GM18519 (cell line): Measurements from ENCODE around the gene FAM81A.

Experiments
- ATAC-seq: cut with Tn5 transposase; IDR thresholded peaks from one replicate; pipeline ENCODE4 v1.9.1; 2021; ENCODE audit warnings: mild to moderate bottlenecking, moderate library complexity; ENCODE audit not compliant: unreplicated experiment, low FRiP score

FAM81A gene

GRCh38 chr15:59567324-59567723 is 129.3 kb downstream of the FAM81A start:
- no peak for ATAC-seq

DNA sequence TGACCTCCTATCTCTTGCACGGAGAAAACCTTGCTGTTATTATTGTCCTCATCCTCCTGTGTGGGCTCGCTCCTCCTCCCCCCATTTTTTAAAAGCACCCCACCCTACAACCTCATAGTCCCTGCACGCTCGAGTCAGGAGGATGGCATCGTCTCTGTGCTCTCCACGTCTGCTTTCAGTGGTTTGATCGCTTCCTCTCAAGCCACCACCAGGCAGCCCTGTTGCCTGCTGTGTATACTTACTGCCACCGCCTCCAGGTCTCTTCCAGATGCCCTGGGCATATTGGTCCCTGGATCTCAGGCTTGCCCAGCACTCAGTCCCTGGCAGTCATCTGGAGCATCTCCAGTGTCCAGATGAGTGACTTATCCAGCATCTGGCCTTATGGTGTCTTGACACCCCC is 131.5 kb downstream of the FAM81A start:
- no peak for ATAC-seq

GRCh38 chr15:59570315-59570714 is 132.3 kb downstream of the FAM81A start:
- no peak for ATAC-seq

GRCh38 chr15:59571606-59572005 is 133.6 kb downstream of the FAM81A start:
- no peak for ATAC-seq
